ENCODE results near the gene RHOF.

Gene RHOF

DNA sequence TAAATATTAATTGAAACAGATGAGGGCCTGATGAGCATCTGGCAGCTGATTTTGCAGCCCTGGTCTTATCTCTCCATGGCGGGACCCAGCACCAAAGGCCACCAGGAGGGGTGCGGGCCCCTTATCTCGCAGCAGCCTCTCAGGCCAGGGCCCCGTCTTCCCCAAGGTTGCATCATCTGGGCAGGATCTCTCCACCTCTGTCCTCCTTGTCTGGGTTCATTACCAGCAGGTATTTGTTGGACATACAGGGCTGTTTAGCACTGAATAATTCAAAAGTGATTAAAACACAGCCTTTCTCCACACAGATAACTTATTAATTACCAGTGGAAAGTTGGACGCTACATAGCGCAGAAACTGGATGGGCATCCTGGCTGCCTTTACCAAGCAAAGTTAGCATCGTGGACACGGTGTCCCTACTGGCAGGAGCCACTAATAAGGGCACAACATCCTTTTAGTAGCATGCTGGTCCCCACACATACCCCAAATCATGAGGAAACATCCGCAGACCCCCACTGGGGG lies 55.1 kb downstream of the RHOF start:
- H3K4me3 ChIP-seq, result no peak overlapping the region
- H3K27ac ChIP-seq, result no peak overlapping the region
- TF ChIP-seq, protein P1, sequence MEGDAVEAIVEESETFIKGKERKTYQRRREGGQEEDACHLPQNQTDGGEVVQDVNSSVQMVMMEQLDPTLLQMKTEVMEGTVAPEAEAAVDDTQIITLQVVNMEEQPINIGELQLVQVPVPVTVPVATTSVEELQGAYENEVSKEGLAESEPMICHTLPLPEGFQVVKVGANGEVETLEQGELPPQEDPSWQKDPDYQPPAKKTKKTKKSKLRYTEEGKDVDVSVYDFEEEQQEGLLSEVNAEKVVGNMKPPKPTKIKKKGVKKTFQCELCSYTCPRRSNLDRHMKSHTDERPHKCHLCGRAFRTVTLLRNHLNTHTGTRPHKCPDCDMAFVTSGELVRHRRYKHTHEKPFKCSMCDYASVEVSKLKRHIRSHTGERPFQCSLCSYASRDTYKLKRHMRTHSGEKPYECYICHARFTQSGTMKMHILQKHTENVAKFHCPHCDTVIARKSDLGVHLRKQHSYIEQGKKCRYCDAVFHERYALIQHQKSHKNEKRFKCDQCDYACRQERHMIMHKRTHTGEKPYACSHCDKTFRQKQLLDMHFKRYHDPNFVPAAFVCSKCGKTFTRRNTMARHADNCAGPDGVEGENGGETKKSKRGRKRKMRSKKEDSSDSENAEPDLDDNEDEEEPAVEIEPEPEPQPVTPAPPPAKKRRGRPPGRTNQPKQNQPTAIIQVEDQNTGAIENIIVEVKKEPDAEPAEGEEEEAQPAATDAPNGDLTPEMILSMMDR (IDR thresholded peaks at IDR 0.05), result no peak
- DNase-seq (ENCODE audit: low spot score), result no peak

DNA sequence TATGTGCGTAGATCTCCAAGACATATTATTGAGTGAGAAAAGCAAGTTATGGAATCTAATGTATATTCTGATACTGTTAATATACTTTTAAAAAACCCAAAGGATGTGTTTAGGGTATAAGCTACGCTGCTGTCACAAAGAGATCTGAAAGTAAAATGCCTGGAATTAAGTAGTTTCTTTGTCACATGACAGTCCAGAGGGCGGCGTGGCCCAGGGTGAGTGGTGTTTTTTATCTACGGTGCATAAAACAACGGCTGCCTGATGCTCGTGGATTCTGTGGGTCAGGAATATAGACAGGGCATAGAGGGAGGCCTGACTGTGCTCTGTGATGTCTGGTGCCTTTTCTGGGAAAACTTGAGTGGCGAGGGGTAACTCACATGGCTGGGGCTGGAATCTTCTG lies 59.6 kb downstream of the RHOF start:
- DNase-seq (ENCODE audit: low spot score), result no peak
- no peak overlapping the region for H3K4me3 ChIP-seq
- H3K27ac ChIP-seq, result no peak overlapping the region
- TF ChIP-seq, protein P1 (IDR thresholded peaks at IDR 0.05), result no peak

DNA sequence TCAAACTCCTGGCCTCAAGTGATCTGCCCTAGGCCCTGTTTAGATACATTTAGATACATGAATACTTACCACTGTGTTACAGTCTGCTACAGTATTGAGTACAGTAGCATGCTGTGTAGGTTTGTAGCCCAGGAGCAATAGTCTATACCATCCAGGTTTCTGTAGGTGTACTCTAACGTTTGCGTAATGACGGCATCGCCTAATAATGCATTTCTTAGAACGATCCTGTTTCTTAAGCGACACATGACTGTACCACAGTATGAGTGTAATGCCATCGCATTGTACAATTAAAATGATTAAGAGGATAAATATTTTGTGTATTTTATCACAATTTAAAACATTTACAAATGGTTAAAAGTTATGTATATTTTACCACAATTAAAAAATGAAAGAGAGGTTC lies 62.0 kb downstream of the RHOF start:
- H3K4me3 ChIP-seq, result no peak overlapping the region
- no peak overlapping the region for H3K27ac ChIP-seq
- TF ChIP-seq, protein P1 (IDR thresholded peaks at IDR 0.05), result no peak
- no peak for DNase-seq (ENCODE audit: low spot score)

DNA sequence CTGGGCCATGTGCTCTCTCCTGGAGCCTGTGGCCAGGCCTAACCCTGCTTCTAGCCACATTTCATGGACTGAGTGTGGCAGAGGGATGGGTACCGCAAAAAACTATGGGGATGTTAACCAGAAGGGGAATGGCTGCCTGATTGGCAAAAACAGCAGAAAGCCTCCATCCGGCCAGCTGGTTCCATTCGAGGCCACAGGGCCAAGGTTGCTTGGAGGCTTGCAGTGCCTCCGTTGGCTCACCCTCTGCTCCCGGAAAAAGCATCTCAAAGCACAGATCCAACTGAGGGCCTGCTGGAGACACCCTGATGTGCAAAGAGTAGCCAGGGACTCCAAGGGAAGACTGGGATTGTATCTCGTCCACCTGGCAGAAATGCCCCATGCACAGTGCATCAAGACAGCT lies 64.5 kb downstream of the RHOF start:
- H3K27ac ChIP-seq, result no peak overlapping the region
- DNase-seq (ENCODE audit: low spot score), result no peak
- TF ChIP-seq, protein P1 (IDR thresholded peaks at IDR 0.05), result no peak
- H3K4me3 ChIP-seq, result no peak overlapping the region

Measured in coronary artery (tissue), 2 donors.